ENCODE measurements around the gene ZNF611.
"Not testable (repeated sequence)": the region's sequence is repeated elsewhere in the genome, so short reads cannot be mapped to it uniquely, and the experiment has no call there.

Gene ZNF611

GRCh38 chr19:52681216-52681615 is 53.6 kb downstream of the ZNF611 start:
- not testable (repeated sequence) for DNase-seq (ENCODE audit: low read depth)

- no peak for DNase-seq (ENCODE audit: low read depth)
These were observed 55.2 kb downstream of the ZNF611 start for GRCh38 chr19:52679598-52679997.

- not testable (repeated sequence) for DNase-seq (ENCODE audit: low read depth)
These were observed 59.6 kb downstream of the ZNF611 start for GRCh38 chr19:52675239-52675638.

GRCh38 chr19:52673014-52673413 is 61.8 kb downstream of the ZNF611 start:
- no peak for DNase-seq (ENCODE audit: low read depth)

GRCh38 chr19:52670046-52670445 is 64.8 kb downstream of the ZNF611 start:
- no peak for DNase-seq (ENCODE audit: low read depth)

- DNase-seq (ENCODE audit: low read depth), result no peak
These were observed 65.3 kb downstream of the ZNF611 start for GRCh38 chr19:52669586-52669985.

- DNase-seq (ENCODE audit: low read depth), result no peak
These were observed 66.9 kb downstream of the ZNF611 start for GRCh38 chr19:52667972-52668371.

GRCh38 chr19:52666506-52666905 is 68.3 kb downstream of the ZNF611 start:
- DNase-seq (ENCODE audit: low read depth), result no peak

- no peak for DNase-seq (ENCODE audit: low read depth)
These were observed 69.3 kb downstream of the ZNF611 start for GRCh38 chr19:52665529-52665928.

- DNase-seq (ENCODE audit: low read depth), result no peak
These were observed 69.8 kb downstream of the ZNF611 start for GRCh38 chr19:52665027-52665426.

GRCh38 chr19:52664461-52664860 is 70.4 kb downstream of the ZNF611 start:
- DNase-seq (ENCODE audit: low read depth), result no peak

- DNase-seq (ENCODE audit: low read depth), result no peak
These were observed 72.2 kb downstream of the ZNF611 start for GRCh38 chr19:52662631-52663030.

GRCh38 chr19:52660981-52661380 is 73.9 kb downstream of the ZNF611 start:
- DNase-seq (ENCODE audit: low read depth), result no peak

- DNase-seq (ENCODE audit: low read depth), result no peak
These were observed 75.8 kb downstream of the ZNF611 start for GRCh38 chr19:52659013-52659412.

- DNase-seq (ENCODE audit: low read depth), result no peak
These were observed 76.2 kb downstream of the ZNF611 start for GRCh38 chr19:52658595-52658994.

- DNase-seq (ENCODE audit: low read depth), result no peak
These were observed 81.7 kb downstream of the ZNF611 start for GRCh38 chr19:52653161-52653560.
